ENCODE measurements around the gene TUBGCP2.

The TUBGCP2 gene

GRCh38 chr10:133354672-133355240 lies 46.1 kb upstream of the TUBGCP2 start:
- TF ChIP-seq CTCF (IDR thresholded peaks at IDR 0.05; ENCODE audit: low read depth, low read length, missing control alignments): no peak
- no peak overlapping the region for H3K4me3 ChIP-seq (ENCODE audit: low read depth, low read length)
- DNase-seq (ENCODE audit: low read depth): no peak

- no peak for TF ChIP-seq CTCF (IDR thresholded peaks at IDR 0.05; ENCODE audit: low read depth, low read length, missing control alignments)
- H3K4me3 ChIP-seq (ENCODE audit: low read depth, low read length): no peak overlapping the region
- no peak for DNase-seq (ENCODE audit: low read depth)
Observed at GRCh38 chr10:133353988-133354605, 45.4 kb upstream of the TUBGCP2 start.

- DNase-seq (ENCODE audit: low read depth): no peak
- no peak overlapping the region for H3K4me3 ChIP-seq (ENCODE audit: low read depth, low read length)
- no peak for TF ChIP-seq CTCF (IDR thresholded peaks at IDR 0.05; ENCODE audit: low read depth, low read length, missing control alignments)
Observed at GRCh38 chr10:133353202-133353959, 44.7 kb upstream of the TUBGCP2 start.

- no peak overlapping the region for H3K4me3 ChIP-seq (ENCODE audit: low read depth, low read length)
- TF ChIP-seq CTCF (IDR thresholded peaks at IDR 0.05; ENCODE audit: low read depth, low read length, missing control alignments): no peak
- DNase-seq (ENCODE audit: low read depth): no peak
Observed at GRCh38 chr10:133351408-133352318, 43.0 kb upstream of the TUBGCP2 start.

GRCh38 chr10:133350950-133351329 lies 42.3 kb upstream of the TUBGCP2 start:
- TF ChIP-seq CTCF (IDR thresholded peaks at IDR 0.05; ENCODE audit: low read depth, low read length, missing control alignments): no peak
- DNase-seq (ENCODE audit: low read depth): no peak
- no peak overlapping the region for H3K4me3 ChIP-seq (ENCODE audit: low read depth, low read length)

- DNase-seq (ENCODE audit: low read depth): no peak
- no peak overlapping the region for H3K4me3 ChIP-seq (ENCODE audit: low read depth, low read length)
- no peak for TF ChIP-seq CTCF (IDR thresholded peaks at IDR 0.05; ENCODE audit: low read depth, low read length, missing control alignments)
Observed at GRCh38 chr10:133350283-133350949, 41.7 kb upstream of the TUBGCP2 start.
